NCI-H146 treated with DMSO at 0.1 percent for 48 hours (cell line): ENCODE data around the gene METRN.
"Not testable (repeated sequence)": the region's sequence is repeated elsewhere in the genome, so short reads cannot be mapped to it uniquely, and the experiment has no call there.

Experiments
- DNase-seq: peaks from one replicate; lab custom pipeline; 2025; ENCODE audit not compliant: unreplicated experiment; lab: John Stamatoyannopoulos, UW

The METRN gene

GRCh38 chr16:691242-691641 lies 23.7 kb upstream of the METRN start:
- not testable (repeated sequence) for DNase-seq

GRCh38 chr16:692356-693108 lies 22.4 kb upstream of the METRN start:
- no peak for DNase-seq

- no peak for DNase-seq
Measured at GRCh38 chr16:693364-693763, 21.6 kb upstream of the METRN start.

- no peak for DNase-seq
Measured at GRCh38 chr16:693766-694165, 21.2 kb upstream of the METRN start.

- no peak for DNase-seq
Measured at GRCh38 chr16:694187-694862, 20.6 kb upstream of the METRN start.

- no peak for DNase-seq
Measured at GRCh38 chr16:694863-695354, 20.0 kb upstream of the METRN start.

DNA sequence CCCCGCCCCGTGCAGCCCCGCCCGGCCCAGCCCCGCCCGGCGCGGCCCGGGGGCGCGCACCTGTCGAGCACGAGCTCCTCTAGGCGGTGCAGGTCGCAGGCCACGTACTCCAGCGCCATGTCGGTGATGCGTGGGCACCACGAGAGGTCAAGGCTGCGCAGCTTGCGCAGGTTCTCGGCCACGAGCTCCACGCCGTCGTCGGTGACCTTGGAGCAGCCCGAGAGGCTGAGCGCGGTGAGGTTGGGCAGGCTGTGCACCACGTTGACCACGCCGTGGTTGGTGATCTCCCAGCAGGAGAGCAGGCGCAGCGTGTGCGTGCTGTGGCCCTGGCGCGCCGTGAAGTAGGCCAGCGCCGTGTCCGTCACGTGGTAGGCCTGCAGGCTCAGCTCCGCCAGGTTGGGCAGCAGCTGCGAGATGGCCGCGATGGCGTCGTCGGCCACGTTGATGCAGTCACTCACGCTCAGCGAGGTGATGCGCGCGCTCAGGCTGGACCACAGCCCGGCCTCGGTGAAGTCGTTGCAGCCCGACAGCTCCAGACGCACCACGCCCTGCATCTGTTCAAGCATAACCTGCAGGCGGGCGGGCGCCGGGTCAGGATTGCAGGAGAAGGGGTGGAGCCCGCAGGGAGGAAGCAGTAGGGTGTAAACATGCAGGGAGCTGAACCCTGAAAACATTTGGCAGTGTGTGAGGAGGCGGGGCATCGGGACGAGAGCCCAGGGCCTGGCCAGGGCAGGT lies 19.4 kb upstream of the METRN start:
- no peak for DNase-seq

- DNase-seq: no peak
Measured at GRCh38 chr16:698911-699671, 15.8 kb upstream of the METRN start.

DNA sequence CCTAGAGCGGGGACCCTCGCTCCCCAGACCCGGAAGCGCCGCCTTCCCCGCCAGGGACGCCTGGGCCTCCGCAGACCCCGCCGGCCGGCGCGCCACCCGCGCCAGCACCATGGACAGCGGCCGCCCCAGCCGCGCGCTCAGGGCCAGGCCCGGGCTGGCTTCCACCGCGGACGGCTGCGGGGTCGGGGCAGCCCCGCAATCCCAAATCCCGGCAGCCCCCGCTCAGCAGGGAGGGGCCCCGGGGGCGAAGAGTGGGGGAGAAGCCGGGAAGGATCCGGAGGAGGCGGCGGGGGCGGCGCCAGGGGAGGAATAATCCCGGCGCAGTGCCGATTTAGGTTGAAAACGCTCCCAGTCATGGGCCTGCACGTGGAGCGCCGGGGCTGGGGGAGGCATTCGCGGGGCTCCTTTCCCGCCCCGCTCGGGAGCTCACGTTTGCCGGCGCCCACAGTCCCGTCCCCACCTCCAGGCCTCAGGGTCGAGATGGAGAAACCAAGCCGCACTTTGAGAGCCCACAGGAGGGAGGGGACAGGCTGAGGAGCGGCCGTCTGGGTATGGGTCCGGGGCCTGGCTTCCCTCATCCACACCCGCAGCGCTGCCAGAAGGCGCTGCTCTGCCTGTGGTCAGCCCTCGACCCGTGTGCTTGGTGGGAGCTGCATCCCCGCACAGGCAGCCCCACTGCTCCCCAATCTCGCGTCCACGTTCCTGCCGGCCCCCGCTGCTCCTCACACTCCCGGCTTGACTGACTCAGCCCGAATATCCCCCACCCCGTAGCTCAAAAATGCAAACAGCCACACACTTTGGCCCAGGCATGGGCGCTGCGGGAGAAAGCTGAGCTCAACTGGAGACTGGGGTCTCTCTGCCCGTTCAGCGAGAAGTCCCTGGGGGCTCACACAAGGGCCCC lies 14.0 kb upstream of the METRN start:
- DNase-seq: no peak

DNA sequence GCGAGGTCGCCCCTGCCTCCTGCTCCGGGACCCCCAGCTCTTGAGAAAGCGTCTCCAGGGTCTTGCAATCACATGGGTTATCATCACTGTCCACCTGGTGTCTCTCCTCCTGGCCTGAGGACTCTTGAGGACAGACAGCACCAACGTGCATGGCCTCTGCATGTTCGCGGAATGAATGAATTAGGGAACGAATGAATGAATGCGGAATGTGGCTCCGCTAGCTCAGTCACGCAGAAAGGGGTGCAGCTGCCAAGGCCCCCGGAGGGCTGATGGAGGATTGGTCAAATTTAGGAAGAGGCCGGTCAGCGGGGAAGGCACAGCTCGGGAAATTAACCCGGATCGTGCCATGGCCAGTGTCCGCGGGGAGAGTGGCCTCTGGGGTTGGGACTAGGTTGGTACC lies 12.6 kb upstream of the METRN start:
- DNase-seq: no peak

GRCh38 chr16:703406-703805 lies 11.5 kb upstream of the METRN start:
- DNase-seq: no peak

GRCh38 chr16:704047-704446 lies 10.9 kb upstream of the METRN start:
- DNase-seq: no peak

- no peak for DNase-seq
Measured at GRCh38 chr16:704552-705380, 10.2 kb upstream of the METRN start.

DNA sequence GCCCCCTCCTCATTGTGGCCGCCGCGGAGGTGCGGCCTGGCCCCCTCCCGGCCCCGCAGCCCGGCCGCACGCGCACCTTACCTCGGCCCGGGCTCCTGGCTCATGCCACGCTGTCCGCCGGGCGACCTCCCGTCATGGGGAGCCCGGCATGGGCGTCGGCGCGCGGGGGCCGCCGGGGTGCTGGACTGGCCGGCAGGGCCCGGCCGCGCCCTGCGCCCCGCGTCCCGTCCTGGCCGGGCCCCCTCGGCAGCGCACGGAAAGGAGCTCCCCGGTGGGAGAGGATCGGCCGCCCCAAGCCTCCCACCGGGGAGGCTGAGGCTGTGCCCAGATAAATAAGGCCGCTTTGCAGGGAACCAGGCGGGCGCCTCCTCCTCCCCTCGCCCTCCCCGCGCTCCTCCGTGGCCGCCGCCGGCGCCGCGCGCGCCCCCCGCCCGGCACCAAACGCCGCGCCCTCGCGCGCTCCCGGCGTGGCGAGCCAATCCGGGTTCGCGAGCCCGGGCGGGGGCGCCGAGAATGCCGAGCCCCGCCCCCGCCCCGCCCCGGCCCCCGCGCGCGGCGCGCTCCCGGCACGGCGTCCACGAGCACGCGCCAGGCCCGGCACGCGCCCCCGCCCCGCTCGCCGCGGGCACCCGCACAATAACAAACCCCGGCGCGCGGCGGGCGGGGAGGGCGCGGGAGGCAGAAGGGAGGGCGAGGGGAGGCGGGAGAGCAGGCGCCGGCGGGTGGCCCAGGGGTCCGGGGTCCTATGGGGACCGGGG lies 9.3 kb upstream of the METRN start, which contains the start of gene FBXL16:
Gene FBXL16 (minus strand): TSS at position 371 of the 758 bp plus-strand sequence. CDS start 8,396 bp downstream, outside the sequence.
- DNase-seq: peak; percentile 66

DNA sequence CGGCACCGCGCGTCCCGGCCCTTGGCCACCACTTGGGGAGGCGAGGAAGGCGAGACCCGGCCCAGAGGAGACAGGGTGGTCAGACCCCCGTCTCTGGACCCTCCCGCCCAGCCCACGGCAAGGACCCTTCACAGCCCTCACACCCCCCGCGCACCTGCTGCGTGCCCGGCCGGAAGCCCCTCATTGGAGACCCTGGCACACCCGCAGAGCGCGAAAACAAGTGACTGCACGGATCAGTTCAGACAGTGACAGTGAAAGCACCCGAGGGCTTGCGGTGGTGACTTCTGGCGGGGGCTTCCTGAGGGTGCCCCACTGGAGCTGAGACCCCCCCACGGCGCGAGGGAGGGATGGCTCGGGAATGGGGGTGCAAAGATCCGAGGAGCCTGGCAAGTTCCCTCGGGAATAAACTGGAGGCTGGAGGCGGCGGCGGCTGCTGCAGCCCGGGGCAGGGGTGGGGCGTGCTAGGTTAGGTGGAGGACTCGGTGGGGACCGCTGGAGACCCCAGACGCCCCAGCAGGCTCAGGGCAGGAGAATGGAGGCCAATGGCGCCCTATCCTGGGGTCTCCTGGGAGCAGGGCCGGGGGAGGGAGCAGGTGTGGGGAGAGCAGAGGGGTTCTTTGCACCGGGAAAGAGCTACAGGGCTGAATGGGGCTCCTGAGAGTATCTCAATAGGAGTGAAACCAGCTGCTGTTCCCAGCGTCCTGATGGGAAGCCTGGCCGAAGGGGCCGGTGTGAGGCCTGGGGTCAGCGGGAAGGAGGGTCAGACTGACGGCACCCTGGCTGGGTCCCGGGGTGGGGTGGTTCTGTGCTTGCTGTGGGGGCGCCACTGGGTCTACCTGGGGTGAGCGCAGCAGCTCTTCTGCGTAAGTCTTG lies 8.5 kb upstream of the METRN start:
- DNase-seq: peak; percentile 28

GRCh38 chr16:707062-707538 lies 7.8 kb upstream of the METRN start:
- DNase-seq: peak; percentile 49

GRCh38 chr16:708019-708418 lies 6.9 kb upstream of the METRN start:
- DNase-seq: no peak
